ENCODE data around the gene PACSIN2. TPM values are rescaled to one million over a fixed set of nuclear protein-coding genes. Genes with fewer than 3 reads are reported as not detected.

PACSIN2 gene
- total RNA-seq, 1 experiment from 2014 or later: 70.5 TPM

DNA sequence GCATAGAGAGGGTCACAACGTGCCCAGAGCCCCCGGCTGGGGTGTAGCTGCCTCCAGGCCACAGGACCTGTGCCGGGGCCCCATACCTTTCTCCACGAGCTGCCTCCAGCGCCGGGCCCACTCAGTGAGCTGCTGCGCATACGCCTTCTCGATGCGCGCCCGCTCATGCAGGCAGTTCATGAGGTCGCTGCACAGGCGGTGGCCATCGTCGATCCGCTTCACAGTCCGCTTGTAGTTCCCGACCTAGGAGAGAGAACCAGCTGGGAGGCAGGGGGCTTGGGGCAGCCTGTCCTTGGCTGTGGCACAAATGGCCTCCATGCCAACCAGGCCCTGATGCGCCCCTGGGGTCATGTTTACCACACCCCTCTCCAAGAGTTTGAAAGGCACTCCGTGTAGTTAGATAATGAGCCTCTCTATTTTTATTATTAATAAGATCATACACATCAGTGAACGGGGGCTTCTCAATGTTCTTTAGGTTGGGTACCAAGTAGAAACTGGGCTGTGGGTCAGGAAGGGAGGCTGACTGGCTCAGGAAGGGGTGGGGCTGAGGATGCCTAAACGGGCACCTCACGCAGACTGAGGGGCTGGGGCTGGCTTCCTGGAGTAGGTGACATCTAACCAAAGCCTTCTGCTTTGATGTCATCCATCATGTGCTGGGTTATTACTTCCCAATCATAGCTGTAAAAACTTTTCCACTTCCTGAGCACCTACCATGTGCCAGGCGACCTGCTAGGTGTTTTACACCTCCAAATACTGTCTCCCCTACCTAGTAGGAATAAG is 121.4 kb downstream of the PACSIN2 start:
- no peaks in the 10 kb centered on the region for H3K9me3 Mint-ChIP-seq
- no peak overlapping the region for H3K27ac Mint-ChIP-seq
- no peak for ATAC-seq
- ChIA-PET POLR2A (no interaction called here), CTCF (interaction anchor here (0.6 to 3.6 kb wide), 4 partner anchors 8 to 56 kb away, joined by 3 to 23 read pairs (median 3); no protein-coding TSS in a partner anchor)
- DNase-seq (ENCODE audit: low spot score): no peak
- no peak overlapping the region for H3K4me3 Mint-ChIP-seq
- no peaks in the 10 kb centered on the region for H3K27me3 Mint-ChIP-seq (ENCODE audit: low read depth)
- H3K36me3 Mint-ChIP-seq: peaks cover 12% of the 10 kb centered on the region
- TF ChIP-seq, protein P1, sequence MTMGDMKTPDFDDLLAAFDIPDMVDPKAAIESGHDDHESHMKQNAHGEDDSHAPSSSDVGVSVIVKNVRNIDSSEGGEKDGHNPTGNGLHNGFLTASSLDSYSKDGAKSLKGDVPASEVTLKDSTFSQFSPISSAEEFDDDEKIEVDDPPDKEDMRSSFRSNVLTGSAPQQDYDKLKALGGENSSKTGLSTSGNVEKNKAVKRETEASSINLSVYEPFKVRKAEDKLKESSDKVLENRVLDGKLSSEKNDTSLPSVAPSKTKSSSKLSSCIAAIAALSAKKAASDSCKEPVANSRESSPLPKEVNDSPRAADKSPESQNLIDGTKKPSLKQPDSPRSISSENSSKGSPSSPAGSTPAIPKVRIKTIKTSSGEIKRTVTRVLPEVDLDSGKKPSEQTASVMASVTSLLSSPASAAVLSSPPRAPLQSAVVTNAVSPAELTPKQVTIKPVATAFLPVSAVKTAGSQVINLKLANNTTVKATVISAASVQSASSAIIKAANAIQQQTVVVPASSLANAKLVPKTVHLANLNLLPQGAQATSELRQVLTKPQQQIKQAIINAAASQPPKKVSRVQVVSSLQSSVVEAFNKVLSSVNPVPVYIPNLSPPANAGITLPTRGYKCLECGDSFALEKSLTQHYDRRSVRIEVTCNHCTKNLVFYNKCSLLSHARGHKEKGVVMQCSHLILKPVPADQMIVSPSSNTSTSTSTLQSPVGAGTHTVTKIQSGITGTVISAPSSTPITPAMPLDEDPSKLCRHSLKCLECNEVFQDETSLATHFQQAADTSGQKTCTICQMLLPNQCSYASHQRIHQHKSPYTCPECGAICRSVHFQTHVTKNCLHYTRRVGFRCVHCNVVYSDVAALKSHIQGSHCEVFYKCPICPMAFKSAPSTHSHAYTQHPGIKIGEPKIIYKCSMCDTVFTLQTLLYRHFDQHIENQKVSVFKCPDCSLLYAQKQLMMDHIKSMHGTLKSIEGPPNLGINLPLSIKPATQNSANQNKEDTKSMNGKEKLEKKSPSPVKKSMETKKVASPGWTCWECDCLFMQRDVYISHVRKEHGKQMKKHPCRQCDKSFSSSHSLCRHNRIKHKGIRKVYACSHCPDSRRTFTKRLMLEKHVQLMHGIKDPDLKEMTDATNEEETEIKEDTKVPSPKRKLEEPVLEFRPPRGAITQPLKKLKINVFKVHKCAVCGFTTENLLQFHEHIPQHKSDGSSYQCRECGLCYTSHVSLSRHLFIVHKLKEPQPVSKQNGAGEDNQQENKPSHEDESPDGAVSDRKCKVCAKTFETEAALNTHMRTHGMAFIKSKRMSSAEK (CRISPR knock-in tag; IDR thresholded peaks at IDR 0.05; ENCODE audit: borderline replicate concordance): no peak
- no peak for TF ChIP-seq GRHL2 (CRISPR knock-in tag; IDR thresholded peaks at IDR 0.05; ENCODE audit: insufficient replicate concordance, severe bottlenecking)
- no peak for TF ChIP-seq ESRRA (CRISPR knock-in tag; IDR thresholded peaks at IDR 0.05; ENCODE audit: borderline replicate concordance)
- no peak for TF ChIP-seq MXD4 (CRISPR knock-in tag; IDR thresholded peaks at IDR 0.05; ENCODE audit: borderline replicate concordance)
- TF ChIP-seq, protein P2, sequence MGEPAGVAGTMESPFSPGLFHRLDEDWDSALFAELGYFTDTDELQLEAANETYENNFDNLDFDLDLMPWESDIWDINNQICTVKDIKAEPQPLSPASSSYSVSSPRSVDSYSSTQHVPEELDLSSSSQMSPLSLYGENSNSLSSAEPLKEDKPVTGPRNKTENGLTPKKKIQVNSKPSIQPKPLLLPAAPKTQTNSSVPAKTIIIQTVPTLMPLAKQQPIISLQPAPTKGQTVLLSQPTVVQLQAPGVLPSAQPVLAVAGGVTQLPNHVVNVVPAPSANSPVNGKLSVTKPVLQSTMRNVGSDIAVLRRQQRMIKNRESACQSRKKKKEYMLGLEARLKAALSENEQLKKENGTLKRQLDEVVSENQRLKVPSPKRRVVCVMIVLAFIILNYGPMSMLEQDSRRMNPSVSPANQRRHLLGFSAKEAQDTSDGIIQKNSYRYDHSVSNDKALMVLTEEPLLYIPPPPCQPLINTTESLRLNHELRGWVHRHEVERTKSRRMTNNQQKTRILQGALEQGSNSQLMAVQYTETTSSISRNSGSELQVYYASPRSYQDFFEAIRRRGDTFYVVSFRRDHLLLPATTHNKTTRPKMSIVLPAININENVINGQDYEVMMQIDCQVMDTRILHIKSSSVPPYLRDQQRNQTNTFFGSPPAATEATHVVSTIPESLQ (CRISPR knock-in tag; IDR thresholded peaks at IDR 0.05): no peak
- peaks cover 21% of the 10 kb centered on the region for H3K4me1 Mint-ChIP-seq

DNA sequence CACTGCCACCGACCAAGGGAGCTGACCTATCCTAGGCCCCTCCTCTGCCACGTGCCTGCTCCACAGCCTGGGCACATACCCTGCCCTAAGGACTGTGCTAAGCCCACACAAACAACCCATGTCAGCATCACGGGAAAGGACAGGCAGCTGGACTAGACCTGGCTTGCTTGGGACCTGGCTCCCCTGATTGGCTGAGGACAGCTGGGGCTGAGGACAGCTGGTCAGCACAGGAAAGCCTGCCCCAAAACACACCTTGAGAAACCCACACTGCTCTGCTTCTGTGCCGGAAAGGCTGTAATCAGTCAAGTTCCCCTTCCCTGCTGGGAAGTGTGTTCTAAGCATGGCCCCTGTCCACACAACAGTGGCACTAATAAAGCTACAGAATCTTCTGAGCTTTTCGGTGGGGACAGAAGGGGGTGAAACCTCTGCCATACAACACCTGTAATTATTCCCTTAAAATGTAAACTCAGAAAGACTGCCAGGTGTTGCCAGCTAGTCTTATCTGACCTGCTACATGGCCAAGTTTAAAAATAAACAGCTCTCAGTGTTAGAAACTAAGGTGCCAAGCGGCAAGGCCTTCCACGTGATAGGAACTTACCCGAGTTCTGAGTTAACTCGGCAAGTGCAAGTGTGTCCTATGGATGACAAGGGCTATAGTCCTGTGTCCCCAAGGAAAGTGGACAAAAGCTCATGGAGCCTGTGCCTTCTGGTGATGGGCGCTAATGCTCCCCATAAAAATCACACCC is 122.2 kb downstream of the PACSIN2 start:
- ATAC-seq: no peak
- no peak for DNase-seq (ENCODE audit: low spot score)
- H3K27ac Mint-ChIP-seq: no peak overlapping the region
- no peaks in the 10 kb centered on the region for H3K9me3 Mint-ChIP-seq
- CTCF ChIA-PET: interaction anchor here (0.6 to 3.6 kb wide), 3 partner anchors 9 to 55 kb away, joined by 3 to 23 read pairs (median 3); no protein-coding TSS in a partner anchor
- H3K36me3 Mint-ChIP-seq: peaks cover 16% of the 10 kb centered on the region
- no peaks in the 10 kb centered on the region for H3K27me3 Mint-ChIP-seq (ENCODE audit: low read depth)
- TF ChIP-seq ATF3 (CRISPR knock-in tag; conservative IDR thresholded peaks at IDR 0.05): no peak
- TF ChIP-seq MXD4 (CRISPR knock-in tag; IDR thresholded peaks at IDR 0.05; ENCODE audit: borderline replicate concordance): no peak
- TF ChIP-seq USF2 (CRISPR knock-in tag; IDR thresholded peaks at IDR 0.05): no peak
- TF ChIP-seq ZBTB21 (CRISPR knock-in tag; IDR thresholded peaks at IDR 0.05; ENCODE audit: borderline replicate concordance): no peak
- TF ChIP-seq, protein P3, sequence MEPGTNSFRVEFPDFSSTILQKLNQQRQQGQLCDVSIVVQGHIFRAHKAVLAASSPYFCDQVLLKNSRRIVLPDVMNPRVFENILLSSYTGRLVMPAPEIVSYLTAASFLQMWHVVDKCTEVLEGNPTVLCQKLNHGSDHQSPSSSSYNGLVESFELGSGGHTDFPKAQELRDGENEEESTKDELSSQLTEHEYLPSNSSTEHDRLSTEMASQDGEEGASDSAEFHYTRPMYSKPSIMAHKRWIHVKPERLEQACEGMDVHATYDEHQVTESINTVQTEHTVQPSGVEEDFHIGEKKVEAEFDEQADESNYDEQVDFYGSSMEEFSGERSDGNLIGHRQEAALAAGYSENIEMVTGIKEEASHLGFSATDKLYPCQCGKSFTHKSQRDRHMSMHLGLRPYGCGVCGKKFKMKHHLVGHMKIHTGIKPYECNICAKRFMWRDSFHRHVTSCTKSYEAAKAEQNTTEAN (CRISPR knock-in tag; IDR thresholded peaks at IDR 0.05): no peak
- no peak for TF ChIP-seq FOXJ3 (CRISPR knock-in tag; IDR thresholded peaks at IDR 0.05; ENCODE audit: borderline replicate concordance)
- TF ChIP-seq, protein P4, sequence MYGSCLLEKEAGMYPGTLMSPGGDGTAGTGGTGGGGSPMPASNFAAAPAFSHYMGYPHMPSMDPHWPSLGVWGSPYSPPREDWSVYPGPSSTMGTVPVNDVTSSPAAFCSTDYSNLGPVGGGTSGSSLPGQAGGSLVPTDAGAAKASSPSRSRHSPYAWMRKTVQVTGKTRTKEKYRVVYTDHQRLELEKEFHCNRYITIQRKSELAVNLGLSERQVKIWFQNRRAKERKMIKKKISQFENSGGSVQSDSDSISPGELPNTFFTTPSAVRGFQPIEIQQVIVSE (CRISPR knock-in tag; IDR thresholded peaks at IDR 0.05; ENCODE audit: borderline replicate concordance): no peak
- TF ChIP-seq ETV6 (CRISPR knock-in tag; IDR thresholded peaks at IDR 0.05): no peak
- POLR2A ChIA-PET: no interaction called here
- H3K4me3 Mint-ChIP-seq: no peak overlapping the region
- H3K4me1 Mint-ChIP-seq: peaks cover 16% of the 10 kb centered on the region
